H9 (cell line): ENCODE results near the gene FAM217B. TPM values are rescaled to one million over a fixed set of nuclear protein-coding genes. Genes with fewer than 3 reads are reported as not detected.

Source experiments
- DNase-seq: peaks from one replicate; pipeline ENCODE4 v3.0.0-alpha.2; 2017
- H2AFZ ChIP-seq: one replicate; pipeline ENCODE4 v1.6.1; 2013; ENCODE audit warnings: mild to moderate bottlenecking, low read length, control low read depth, moderate library complexity
- H2AK5ac ChIP-seq: 2 replicates; pipeline ENCODE4 v1.6.1; 2013; ENCODE audit warnings: low read length, control low read depth, mixed read lengths; ENCODE audit not compliant: insufficient read length
- H2BK120ac ChIP-seq: one replicate; pipeline ENCODE4 v1.6.1; 2013; ENCODE audit warnings: low read depth, mild to moderate bottlenecking, low read length, control low read depth, inconsistent platforms; ENCODE audit not compliant: poor library complexity, severe bottlenecking
- H2BK12ac ChIP-seq: 2 replicates; pipeline ENCODE4 v1.6.1; 2013; ENCODE audit warnings: low read length, control low read depth, mixed read lengths, low read depth; ENCODE audit not compliant: insufficient read length
- H2BK15ac ChIP-seq: 2 replicates; pipeline ENCODE4 v1.6.1; 2013; ENCODE audit warnings: low read depth, low read length, control low read depth
- H2BK20ac ChIP-seq: one replicate; pipeline ENCODE4 v1.6.1; 2013; ENCODE audit warnings: low read depth, mild to moderate bottlenecking, low read length, control low read depth, inconsistent platforms; ENCODE audit not compliant: poor library complexity, severe bottlenecking
- H2BK5ac ChIP-seq: 2 replicates; pipeline ENCODE4 v1.6.1; 2013; ENCODE audit warnings: low read length, control low read depth, mixed read lengths; ENCODE audit not compliant: insufficient read length
- H3K14ac ChIP-seq: 2 replicates; pipeline ENCODE4 v1.6.1; 2013; ENCODE audit warnings: low read length, control low read depth; ENCODE audit not compliant: insufficient read depth
- H3K18ac ChIP-seq: 2 replicates; pipeline ENCODE4 v1.6.1; 2013; ENCODE audit warnings: low read depth, mild to moderate bottlenecking, mixed read lengths, low read length, control low read depth; ENCODE audit not compliant: insufficient read length
- H3K23ac ChIP-seq: 2 replicates; pipeline ENCODE4 v1.6.1; 2013; ENCODE audit warnings: low read length, control low read depth, mixed read lengths, low read depth; ENCODE audit not compliant: insufficient read length
- H3K23me2 ChIP-seq: 2 replicates; pipeline ENCODE4 v1.6.1; 2013; ENCODE audit warnings: low read depth, mild to moderate bottlenecking, mixed read lengths, low read length, control low read depth; ENCODE audit not compliant: insufficient read length, poor library complexity, severe bottlenecking
- H3K27ac ChIP-seq: 2 replicates; pipeline ENCODE4 v1.5.1; 2013; ENCODE audit warnings: low read length, control low read depth, mixed read lengths, low read depth; ENCODE audit not compliant: insufficient read length
- H3K27me3 ChIP-seq: 2 replicates; pipeline ENCODE4 v1.6.1; 2013; ENCODE audit warnings: low read length, control low read depth, inconsistent platforms; ENCODE audit not compliant: insufficient read depth
- H3K4ac ChIP-seq: 2 replicates; pipeline ENCODE4 v1.6.1; 2013; ENCODE audit warnings: low read depth, mild to moderate bottlenecking, control low read depth, inconsistent platforms, low read length, moderate library complexity
- H3K4me1 ChIP-seq: 2 replicates; pipeline ENCODE4 v1.6.1; 2013; ENCODE audit warnings: low read length, control low read depth, inconsistent platforms; ENCODE audit not compliant: insufficient read depth
- H3K4me2 ChIP-seq: 2 replicates; pipeline ENCODE4 v1.6.1; 2013; ENCODE audit warnings: low read length, control low read depth, mixed read lengths; ENCODE audit not compliant: insufficient read length, insufficient read depth
- H3K56ac ChIP-seq: 2 replicates; pipeline ENCODE4 v1.6.1; 2013; ENCODE audit warnings: low read depth, mild to moderate bottlenecking, mixed read lengths, low read length, control low read depth; ENCODE audit not compliant: insufficient read length
- H3K79me1 ChIP-seq: 2 replicates; pipeline ENCODE4 v1.6.1; 2013; ENCODE audit warnings: low read depth, mild to moderate bottlenecking, moderate library complexity, low read length, control low read depth, inconsistent platforms; ENCODE audit not compliant: insufficient read depth, poor library complexity, severe bottlenecking
- H3K79me2 ChIP-seq: 2 replicates; pipeline ENCODE4 v1.6.1; 2013; ENCODE audit warnings: low read length, control low read depth, inconsistent platforms; ENCODE audit not compliant: insufficient read depth
- H3K9ac ChIP-seq: 2 replicates; pipeline ENCODE4 v1.6.1; 2013; ENCODE audit warnings: low read length, control low read depth, mixed read lengths; ENCODE audit not compliant: insufficient read length; ENCODE audit errors: extremely low read depth
- H3K9me3 ChIP-seq: one replicate; pipeline ENCODE4 v1.6.1; 2013; ENCODE audit warnings: low read depth, low read length, inconsistent platforms; ENCODE audit not compliant: control insufficient read depth
- H3T11ph ChIP-seq: one replicate; pipeline ENCODE4 v1.6.1; 2013; ENCODE audit warnings: mild to moderate bottlenecking, low read length, control low read depth, inconsistent platforms
- H4K20me1 ChIP-seq: one replicate; pipeline ENCODE4 v1.6.1; 2013; ENCODE audit not compliant: control insufficient read depth, insufficient read length, insufficient read depth
- H4K5ac ChIP-seq: 2 replicates; pipeline ENCODE4 v1.6.1; 2013; ENCODE audit warnings: low read depth, mild to moderate bottlenecking, mixed read lengths, low read length, control low read depth; ENCODE audit not compliant: insufficient read length
- H4K8ac ChIP-seq: replicated peaks from 2 replicates; pipeline ENCODE4 v1.6.1; 2013; ENCODE audit warnings: low read length, control low read depth, mixed read lengths, low read depth; ENCODE audit not compliant: insufficient read length
- H4K91ac ChIP-seq: 2 replicates; pipeline ENCODE4 v1.6.1; 2013; ENCODE audit warnings: low read depth, mild to moderate bottlenecking, moderate library complexity, mixed read lengths, low read length, control low read depth; ENCODE audit not compliant: insufficient read length
- H3K27ac Mint-ChIP-seq, 3 experiments: 2 replicates in 2 of 3; 3 replicates in 1 of 3; pipeline ENCODE4 v1.8.0; 2020 to 2021; ENCODE audit warnings: mixed read lengths in 3 of 3, mild to moderate bottlenecking in 1 of 3, moderate library complexity in 1 of 3
- H3K27me3 Mint-ChIP-seq: 2 replicates; pipeline ENCODE4 v1.8.0; 2021; ENCODE audit warnings: low read depth, mild to moderate bottlenecking, moderate library complexity, mixed read lengths
- H3K36me3 Mint-ChIP-seq, 3 experiments: 2 replicates in 2 of 3; 3 replicates in 1 of 3; pipeline ENCODE4 v1.8.0; 2020 to 2021; ENCODE audit warnings: low read depth in 3 of 3, mixed read lengths in 3 of 3; ENCODE audit not compliant: insufficient read depth in 1 of 3
- H3K4me1 Mint-ChIP-seq, 2 experiments: 2 replicates each; pipeline ENCODE4 v1.8.0; 2020; ENCODE audit warnings: mixed read lengths in 2 of 2
- H3K4me3 Mint-ChIP-seq, 2 experiments: 2 replicates in 1 of 2; 3 replicates in 1 of 2; pipeline ENCODE4 v1.8.0; 2020 to 2021; ENCODE audit warnings: mild to moderate bottlenecking in 2 of 2, mixed read lengths in 2 of 2, moderate library complexity in 1 of 2
- H3K9me3 Mint-ChIP-seq, 2 experiments: 2 replicates in 1 of 2; 3 replicates in 1 of 2; pipeline ENCODE4 v1.8.0; 2020; ENCODE audit warnings: mild to moderate bottlenecking in 2 of 2, mixed read lengths in 2 of 2, moderate library complexity in 1 of 2
- WGBS: extraction: QIAGEN DNeasy Blood & Tissue Kit; methylation state at CpG from one replicate; pipeline ENCODE4 v1.1.7; 2013; ENCODE audit warnings: missing lambda C conversion rate, low lambda C conversion rate, mixed read lengths; ENCODE audit not compliant: insufficient read length; ENCODE audit errors: extremely low coverage; 5-methylcytosine and 5-hydroxymethylcytosine counted together
- total RNA-seq: library from RNA; stranded (reverse); gene quantifications from 2 replicates; pipeline ENCODE4 v1.2.1, GENCODE V29; 2021
- TF ChIP-seq, protein P1 (sequence below): fragments of 200-600 bp; sonication (generic); conservative IDR thresholded peaks from 3 replicates; pipeline ENCODE4 v1.8.0; 2021; ENCODE audit warnings: antibody characterized with exemption, mild to moderate bottlenecking

The FAM217B gene
- total RNA-seq, 1 experiment from 2014 or later: 24.5 TPM

- peak; percentile 60 for DNase-seq
- Histone ChIP-seq H3K27me3 (peaks cover 2% of the 10 kb centered on the region; the same call in 1 of the 2 replicates), H3K4me1 (no peaks in the 10 kb centered on the region), H2BK15ac (no peak within 1 kb of the TSS), H3K23me2 (peaks cover 5% of the 10 kb centered on the region), H3K56ac (no peak within 1 kb of the TSS), H3K79me1 (no peaks in the 10 kb centered on the region), H3K79me2 (no peaks in the 10 kb centered on the region), H3K23ac (no peak within 1 kb of the TSS), H3K4me2 (peak within 1 kb of the TSS; percentile 53), H2BK12ac (no peak within 1 kb of the TSS), H2AK5ac (no peak within 1 kb of the TSS), H3K14ac (no peak within 1 kb of the TSS), H3K27ac (no peak within 1 kb of the TSS), H3K18ac (no peak within 1 kb of the TSS), H2BK5ac (no peak within 1 kb of the TSS), H4K5ac (no peak within 1 kb of the TSS), H3K9me3 (no peaks in the 10 kb centered on the region), H4K20me1 (no peaks in the 10 kb centered on the region), H4K91ac (no peak within 1 kb of the TSS), H3T11ph (no peak within 1 kb of the TSS), H3K4ac (no peak within 1 kb of the TSS), H4K8ac (no peak within 1 kb of the TSS), H2BK120ac (no peak within 1 kb of the TSS), H2BK20ac (no peak within 1 kb of the TSS), H3K9ac (no peak within 1 kb of the TSS), H2AFZ (no peak within 1 kb of the TSS)
- H3K27ac Mint-ChIP-seq: no peak within 1 kb of the TSS; a peak in 1 of 7 replicates
- peaks cover 0 to 2% (median 0%) of the 10 kb centered on the region in 3 experiments; a peak in 1 of 7 replicates for H3K36me3 Mint-ChIP-seq
- peaks cover 6 to 19% of the 10 kb centered on the region in 2 experiments for H3K4me1 Mint-ChIP-seq
- peak within 1 kb of the TSS; percentile 53 to 79 for H3K4me3 Mint-ChIP-seq
- WGBS: no CpG with 5 or more reads among the region's 65 CpGs
- TF ChIP-seq, protein P1, sequence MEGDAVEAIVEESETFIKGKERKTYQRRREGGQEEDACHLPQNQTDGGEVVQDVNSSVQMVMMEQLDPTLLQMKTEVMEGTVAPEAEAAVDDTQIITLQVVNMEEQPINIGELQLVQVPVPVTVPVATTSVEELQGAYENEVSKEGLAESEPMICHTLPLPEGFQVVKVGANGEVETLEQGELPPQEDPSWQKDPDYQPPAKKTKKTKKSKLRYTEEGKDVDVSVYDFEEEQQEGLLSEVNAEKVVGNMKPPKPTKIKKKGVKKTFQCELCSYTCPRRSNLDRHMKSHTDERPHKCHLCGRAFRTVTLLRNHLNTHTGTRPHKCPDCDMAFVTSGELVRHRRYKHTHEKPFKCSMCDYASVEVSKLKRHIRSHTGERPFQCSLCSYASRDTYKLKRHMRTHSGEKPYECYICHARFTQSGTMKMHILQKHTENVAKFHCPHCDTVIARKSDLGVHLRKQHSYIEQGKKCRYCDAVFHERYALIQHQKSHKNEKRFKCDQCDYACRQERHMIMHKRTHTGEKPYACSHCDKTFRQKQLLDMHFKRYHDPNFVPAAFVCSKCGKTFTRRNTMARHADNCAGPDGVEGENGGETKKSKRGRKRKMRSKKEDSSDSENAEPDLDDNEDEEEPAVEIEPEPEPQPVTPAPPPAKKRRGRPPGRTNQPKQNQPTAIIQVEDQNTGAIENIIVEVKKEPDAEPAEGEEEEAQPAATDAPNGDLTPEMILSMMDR: no peak
- peaks cover 0 to 1% of the 10 kb centered on the region in 2 experiments; a peak in 2 of 5 replicates for H3K9me3 Mint-ChIP-seq
- H3K27me3 Mint-ChIP-seq: peaks cover 41% of the 10 kb centered on the region
Observed at GRCh38 chr20:59933296-59933848, 6.8 kb upstream of the FAM217B start, which contains the start of gene SYCP2. Gene SYCP2 (minus strand): TSS chr20:59933637. CDS start chr20:59922413, 11,224 bp downstream.
